Activated CD8-positive, alpha-beta T cell treated with anti-CD3 and anti-CD28 coated beads, Interleukin-2, amount 10 ng/mL, durations not matched to agents 7 days and 5 days (primary cell): Measurements from ENCODE around the gene NCEH1. TPM values are rescaled to one million over a fixed set of nuclear protein-coding genes. Genes with fewer than 3 reads are reported as not detected.
A peak's percentile ranks its signal among the peaks of the same experiment; 100 is the strongest.
"Not testable (repeated sequence)": the region's sequence is repeated elsewhere in the genome, so short reads cannot be mapped to it uniquely, and the experiment has no call there.

Experiments used
- ATAC-seq: fragments of 150-1000 bp; cut with Tn5 transposase; one replicate; pipeline ENCODE4 v1.10.0; 2021; ENCODE audit warnings: moderate library complexity
- CTCF ChIA-PET: fragments of 350-600 bp; sonication (Branson Sonifier 250); formaldehyde crosslinking; loops from one replicate; lab custom pipeline; 2021; ENCODE audit warnings: antibody characterized with exemption; lab: Charles Lee
- POLR2A ChIA-PET: fragments of 350-600 bp; sonication (Branson Sonifier 250); formaldehyde crosslinking; loops from one replicate; lab custom pipeline; 2021; ENCODE audit warnings: antibody characterized with exemption; lab: Charles Lee
- DNase-seq: peaks from one replicate; pipeline ENCODE4 v3.0.0-alpha.2; 2020
- H3K27ac Mint-ChIP-seq: one replicate; pipeline ENCODE4 v1.8.0; 2021; ENCODE audit warnings: mild to moderate bottlenecking, mixed read lengths
- H3K27me3 Mint-ChIP-seq: one replicate; pipeline ENCODE4 v1.8.0; 2021; ENCODE audit warnings: low read depth, mixed read lengths
- H3K36me3 Mint-ChIP-seq: one replicate; pipeline ENCODE4 v1.8.0; 2021; ENCODE audit warnings: low read depth, mixed read lengths
- H3K4me1 Mint-ChIP-seq: one replicate; pipeline ENCODE4 v1.8.0; 2021; ENCODE audit warnings: low read depth, mixed read lengths
- H3K4me3 Mint-ChIP-seq: one replicate; pipeline ENCODE4 v1.8.0; 2021; ENCODE audit warnings: mild to moderate bottlenecking, mixed read lengths
- H3K9me3 Mint-ChIP-seq: one replicate; pipeline ENCODE4 v1.8.0; 2022; ENCODE audit warnings: mixed read lengths; ENCODE audit not compliant: insufficient read depth
- total RNA-seq, 2 experiments: library from RNA; stranded (reverse); gene quantifications; one replicate each; pipeline ENCODE4 v1.2.3, GENCODE V29; 2021

Gene NCEH1
- total RNA-seq, 2 experiments from 2014 or later: 8.0 to 8.2 TPM

- ATAC-seq (peak; percentile 41), DNase-seq (peak; percentile 32)
- Mint-ChIP-seq H3K36me3 (no peaks in the 10 kb centered on the region), H3K27ac (no peak overlapping the region), H3K9me3 (no peaks in the 10 kb centered on the region), H3K4me3 (no peak overlapping the region), H3K27me3 (no peaks in the 10 kb centered on the region), H3K4me1 (peaks cover 16% of the 10 kb centered on the region)
- ChIA-PET POLR2A (no interaction called here), CTCF (interaction anchor here (1.1 to 2.4 kb wide), 6 partner anchors 9 to 80 kb away, joined by 5 to 11 read pairs (median 6); partner anchors contain the start of gene ECT2)
Observed at GRCh38 chr3:172675441-172676193, 35.2 kb downstream of the NCEH1 start.

GRCh38 chr3:172673210-172673679 is 37.6 kb downstream of the NCEH1 start:
- POLR2A ChIA-PET: no interaction called here

GRCh38 chr3:172669021-172669420 is 41.8 kb downstream of the NCEH1 start:
- no peak for ATAC-seq
- no peak overlapping the region for H3K27ac Mint-ChIP-seq
- H3K4me3 Mint-ChIP-seq: no peak overlapping the region
- H3K36me3 Mint-ChIP-seq: no peaks in the 10 kb centered on the region
- no peaks in the 10 kb centered on the region for H3K9me3 Mint-ChIP-seq
- POLR2A ChIA-PET: no interaction called here
- H3K4me1 Mint-ChIP-seq: peaks cover 22% of the 10 kb centered on the region
- CTCF ChIA-PET: interaction anchor here (0.8 to 7.8 kb wide), 9 partner anchors 24 to 337 kb away, joined by 3 to 70 read pairs (median 7); partner anchors contain the start of gene ECT2
- H3K27me3 Mint-ChIP-seq: no peaks in the 10 kb centered on the region
- no peak for DNase-seq

More at GRCh38 chr3:172673210-172673679, 37.6 kb downstream of the NCEH1 start:
- H3K4me1 Mint-ChIP-seq: peaks cover 16% of the 10 kb centered on the region
- no peak overlapping the region for H3K4me3 Mint-ChIP-seq
- DNase-seq: peak; percentile 82
- CTCF ChIA-PET: interaction anchor here (0.6 to 3.9 kb wide), 58 partner anchors 9 to 654 kb away, joined by 3 to 40 read pairs (median 4); partner anchors contain the start of genes ECT2 and NCEH1
- no peak overlapping the region for H3K27ac Mint-ChIP-seq
- H3K36me3 Mint-ChIP-seq: no peaks in the 10 kb centered on the region
- no peaks in the 10 kb centered on the region for H3K27me3 Mint-ChIP-seq
- peak; percentile 81 for ATAC-seq
- no peaks in the 10 kb centered on the region for H3K9me3 Mint-ChIP-seq

DNA sequence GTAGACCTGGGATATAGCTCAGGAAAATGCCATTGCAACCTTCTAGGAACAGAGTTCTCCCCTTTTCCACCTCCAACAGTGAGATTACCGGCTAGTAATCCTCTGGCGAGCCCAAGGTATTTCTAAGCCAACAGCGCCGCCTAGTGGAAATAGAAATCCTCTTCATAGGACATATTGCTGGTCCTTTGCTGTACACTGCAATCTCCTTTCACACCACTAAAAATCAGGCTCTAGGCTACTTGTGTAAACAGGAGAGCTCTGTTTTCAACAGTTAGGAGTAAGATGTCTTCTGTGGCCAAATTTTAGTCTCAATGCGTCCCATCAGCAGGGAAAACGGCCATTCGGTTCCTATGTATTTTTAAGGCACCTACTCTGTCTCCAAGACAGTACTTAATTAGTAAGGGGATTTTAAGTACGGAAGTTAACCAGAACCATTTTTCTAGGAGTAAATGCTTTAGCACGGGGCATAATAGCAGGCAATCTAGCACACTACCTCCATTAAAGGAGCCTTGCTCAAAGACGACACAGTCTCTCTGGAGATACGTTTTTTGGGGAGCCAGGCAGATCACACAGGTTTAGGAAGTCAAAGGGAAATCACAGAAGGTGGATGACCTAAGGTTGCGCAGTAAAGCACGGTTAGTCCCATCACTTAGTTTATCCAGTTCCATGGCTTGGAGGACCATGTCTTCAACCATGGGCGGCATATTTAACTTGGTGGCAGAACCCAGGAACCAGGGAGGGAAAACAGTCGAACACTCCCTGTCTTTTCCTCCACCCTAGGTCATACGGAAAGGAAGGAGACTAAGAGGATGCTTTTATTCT is 43.8 kb downstream of the NCEH1 start:
- no peak overlapping the region for H3K4me3 Mint-ChIP-seq

GRCh38 chr3:172666181-172666872 is 44.5 kb downstream of the NCEH1 start:
- no peak overlapping the region for H3K27ac Mint-ChIP-seq

More for the DNA sequence above, 43.8 kb downstream of the NCEH1 start:
- DNase-seq (peak; percentile 90), ATAC-seq (peak; percentile 100)
- ChIA-PET POLR2A (interaction anchor here (1.0 kb wide), 1 partner anchor 337 kb away, joined by 3 read pairs; no protein-coding TSS in a partner anchor), CTCF (interaction anchor here (0.6 to 7.8 kb wide), 38 partner anchors 9 to 632 kb away, joined by 3 to 70 read pairs (median 4); partner anchors contain the start of gene TNFSF10)
- no peak overlapping the region for H3K27ac Mint-ChIP-seq
- no peaks in the 10 kb centered on the region for H3K9me3 Mint-ChIP-seq
- peaks cover 19% of the 10 kb centered on the region for H3K4me1 Mint-ChIP-seq
- no peaks in the 10 kb centered on the region for H3K36me3 Mint-ChIP-seq
- peaks cover 5% of the 10 kb centered on the region for H3K27me3 Mint-ChIP-seq

DNA sequence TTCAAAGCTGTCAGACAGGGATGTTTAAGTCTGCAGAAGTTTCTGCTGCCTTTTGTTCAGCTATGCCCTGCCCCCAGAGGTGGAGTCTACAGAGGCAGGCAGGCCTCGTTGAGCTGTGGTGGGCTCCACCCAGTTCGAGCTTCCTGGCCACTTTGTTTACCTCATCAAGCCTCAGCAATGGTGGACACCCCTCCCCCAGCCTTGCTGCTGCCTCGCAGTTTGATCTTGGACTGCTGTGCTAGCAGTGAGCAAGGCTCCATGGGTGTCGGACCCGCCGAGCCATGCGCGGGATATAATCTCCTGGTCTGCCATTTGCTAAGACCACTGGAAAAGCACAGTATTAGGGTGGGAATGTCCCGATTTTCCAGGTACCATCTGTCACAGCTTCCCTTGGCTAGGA is 45.4 kb downstream of the NCEH1 start:
- H3K27ac Mint-ChIP-seq, POLR2A ChIA-PET, H3K36me3 Mint-ChIP-seq, H3K27me3 Mint-ChIP-seq, H3K9me3 Mint-ChIP-seq, ATAC-seq, H3K4me3 Mint-ChIP-seq: not testable (repeated sequence)
- CTCF ChIA-PET: interaction anchor here (0.6 to 7.8 kb wide), 19 partner anchors 8 to 334 kb away, joined by 3 to 70 read pairs (median 4); no protein-coding TSS in a partner anchor
- peak; percentile 38 for DNase-seq
- H3K4me1 Mint-ChIP-seq: peaks cover 23% of the 10 kb centered on the region

More at GRCh38 chr3:172666181-172666872, 44.5 kb downstream of the NCEH1 start:
- CTCF ChIA-PET: interaction anchor here (0.6 to 7.8 kb wide), 42 partner anchors 9 to 631 kb away, joined by 3 to 70 read pairs (median 4); no protein-coding TSS in a partner anchor
- Mint-ChIP-seq H3K9me3 (no peaks in the 10 kb centered on the region), H3K4me1 (peaks cover 19% of the 10 kb centered on the region), H3K4me3 (no peak overlapping the region), H3K36me3 (no peaks in the 10 kb centered on the region), H3K27me3 (peaks cover 5% of the 10 kb centered on the region)
- DNase-seq (peak; percentile 34), ATAC-seq (peak; percentile 28)
- POLR2A ChIA-PET: interaction anchor here (1.0 kb wide), 1 partner anchor 336 kb away, joined by 3 read pairs; no protein-coding TSS in a partner anchor

DNA sequence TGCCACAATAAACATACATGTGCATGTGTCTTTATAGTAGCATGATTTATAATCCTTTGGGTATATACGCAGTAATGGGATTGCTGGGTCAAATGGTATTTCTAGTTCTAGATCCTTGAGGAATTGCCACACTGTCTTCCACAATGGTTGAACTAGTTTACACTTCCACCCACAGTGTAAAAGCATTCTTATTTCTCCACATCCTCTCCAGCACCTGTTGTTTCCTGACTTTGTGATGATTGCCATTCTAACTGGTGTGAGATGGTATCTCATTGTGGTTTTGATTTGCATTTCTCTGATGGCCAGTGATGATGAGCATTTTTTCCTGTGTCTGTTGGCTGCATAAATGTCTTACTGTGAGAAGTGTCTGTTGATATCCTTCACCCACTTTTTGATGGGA is 50.4 kb downstream of the NCEH1 start:
- POLR2A ChIA-PET: not testable (repeated sequence)

GRCh38 chr3:172659246-172660002 is 51.4 kb downstream of the NCEH1 start:
- Mint-ChIP-seq H3K27ac (no peak overlapping the region), H3K27me3 (peaks cover 5% of the 10 kb centered on the region), H3K36me3 (no peaks in the 10 kb centered on the region), H3K4me3 (no peak overlapping the region), H3K9me3 (no peaks in the 10 kb centered on the region), H3K4me1 (peaks cover 7% of the 10 kb centered on the region)
- ATAC-seq (no peak), DNase-seq (no peak)
- ChIA-PET POLR2A (no interaction called here), CTCF (interaction anchor here (0.6 to 1.2 kb wide), 5 partner anchors 8 to 536 kb away, joined by 3 to 4 read pairs (median 3); no protein-coding TSS in a partner anchor)

More for the DNA sequence above, 50.4 kb downstream of the NCEH1 start:
- H3K9me3 Mint-ChIP-seq, ATAC-seq, CTCF ChIA-PET, H3K27ac Mint-ChIP-seq, H3K27me3 Mint-ChIP-seq, H3K4me3 Mint-ChIP-seq, H3K36me3 Mint-ChIP-seq, DNase-seq: not testable (repeated sequence)
- peaks cover 12% of the 10 kb centered on the region for H3K4me1 Mint-ChIP-seq

DNA sequence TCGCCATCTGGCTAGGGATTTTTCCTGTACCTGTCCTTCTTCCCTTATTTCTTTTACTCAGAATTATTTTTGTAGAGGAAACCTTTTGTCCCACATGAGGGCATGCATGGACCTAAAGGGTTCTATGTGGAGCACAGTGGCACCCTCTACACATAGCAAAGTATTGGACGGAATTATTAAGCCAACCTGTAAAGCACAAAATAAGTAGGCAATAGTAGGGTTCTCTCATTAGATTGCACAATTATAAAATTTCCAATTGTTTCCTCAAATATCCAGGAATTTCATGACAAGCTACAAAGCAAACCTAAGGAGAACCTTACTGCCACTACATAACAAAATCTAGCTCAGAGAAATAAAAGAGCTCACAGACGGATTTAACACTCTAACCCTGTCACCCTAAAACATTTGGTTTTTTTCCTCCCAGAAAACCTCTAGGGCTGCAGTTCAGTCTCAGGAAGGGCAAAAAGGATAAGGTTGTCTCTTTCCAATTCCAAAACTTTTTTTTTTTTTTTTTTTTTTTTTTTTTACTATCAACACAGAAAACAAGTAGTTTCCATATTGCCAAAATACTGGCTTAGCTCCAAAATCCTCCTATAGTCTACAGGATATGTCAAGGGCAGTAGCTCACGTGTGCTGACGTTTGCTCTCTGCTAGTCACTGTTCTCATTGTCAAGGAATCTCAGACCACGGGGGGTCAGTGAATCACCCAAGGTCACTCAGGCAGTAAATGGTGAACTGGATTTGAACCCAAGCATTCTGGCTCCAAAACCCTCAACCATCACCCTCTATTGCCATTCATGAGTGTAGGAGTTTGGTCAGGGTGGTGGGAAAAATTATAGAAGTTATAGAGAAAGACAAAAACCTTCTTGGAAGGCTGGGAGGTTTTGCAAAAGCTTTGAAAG is 52.3 kb downstream of the NCEH1 start:
- peaks cover 7% of the 10 kb centered on the region for H3K4me1 Mint-ChIP-seq
- H3K36me3 Mint-ChIP-seq: no peaks in the 10 kb centered on the region
- H3K9me3 Mint-ChIP-seq: no peaks in the 10 kb centered on the region
- ChIA-PET CTCF (interaction anchor here (0.6 to 1.6 kb wide), 6 partner anchors 7 to 326 kb away, joined by 3 to 4 read pairs (median 4); no protein-coding TSS in a partner anchor), POLR2A (interaction anchor here (0.6 kb wide), 1 partner anchor 135 kb away, joined by 3 read pairs; the partner anchor contains the start of gene TNFSF10)
- H3K27ac Mint-ChIP-seq: no peak overlapping the region
- H3K4me3 Mint-ChIP-seq: no peak overlapping the region
- peaks cover 5% of the 10 kb centered on the region for H3K27me3 Mint-ChIP-seq
- ATAC-seq (no peak), DNase-seq (no peak)
